ENCODE measurements around the gene ZFHX2.

DNA sequence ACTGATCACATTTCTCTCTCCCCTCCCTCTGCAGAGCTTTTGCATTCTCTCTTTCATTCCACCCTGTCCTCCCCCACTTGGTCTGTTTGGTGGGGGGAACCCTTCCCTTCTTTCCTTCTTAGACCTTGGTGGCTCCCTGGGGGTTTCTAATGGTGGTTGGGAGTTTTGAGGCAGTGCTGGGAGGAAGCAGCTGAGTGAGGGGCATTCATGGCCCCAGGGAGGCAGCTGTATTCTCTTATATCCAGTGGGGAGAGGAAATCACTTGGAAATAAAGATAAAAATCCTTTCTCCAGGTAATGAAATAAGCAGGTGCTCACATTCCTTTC is 68.8 kb downstream of the ZFHX2 start:
- no peak for TF ChIP-seq EP300 (IDR thresholded peaks at IDR 0.05; ENCODE audit: borderline replicate concordance)
- no peak for TF ChIP-seq NFIC (IDR thresholded peaks at IDR 0.05)
- no peak for TF ChIP-seq TAF1 (IDR thresholded peaks at IDR 0.05; ENCODE audit: low read depth)
